H1 (cell line): ENCODE results near the gene UBASH3A. TPM values are rescaled to one million over a fixed set of nuclear protein-coding genes. Genes with fewer than 3 reads are reported as not detected.

Experiments
- CTCF ChIA-PET: fragments of 300-600 bp; sonication (Branson Sonifier 250); formaldehyde crosslinking; loops from one replicate; lab custom pipeline; 2021; ENCODE audit not compliant: partially characterized antibody; lab: Charles Lee
- POLR2A ChIA-PET: fragments of 300-600 bp; sonication (Branson Sonifier 250); formaldehyde crosslinking; loops from one replicate; lab custom pipeline; 2021; ENCODE audit warnings: inconsistent platforms; ENCODE audit not compliant: partially characterized antibody; lab: Charles Lee
- DNase-seq, 2 experiments: peaks; one replicate each; pipeline versions ENCODE4 v3.0.0 to v3.0.0-alpha.2; 2010 to 2022; ENCODE audit warnings: low spot score in 2 of 2, low read depth in 1 of 2, mixed read lengths in 1 of 2
- FAIRE-seq: peaks from 2 replicates; lab custom pipeline; 2011; peaks lifted over from hg19 to GRCh38; lab: Jason Lieb, UNC
- H2AFZ ChIP-seq: 2 replicates; pipeline ENCODE4 v1.8.1; 2012; ENCODE audit warnings: low read length, inconsistent platforms
- H2AK5ac ChIP-seq: 2 replicates; pipeline ENCODE4 v1.6.1; 2013; ENCODE audit warnings: low read depth, low read length
- H2BK120ac ChIP-seq: replicated peaks from 2 replicates; pipeline ENCODE3; 2013; ENCODE audit warnings: low read depth, low read length, inconsistent platforms
- H2BK12ac ChIP-seq: 2 replicates; pipeline ENCODE4 v1.6.1; 2013; ENCODE audit warnings: low read depth, low read length
- H2BK15ac ChIP-seq: 2 replicates; pipeline ENCODE4 v1.6.1; 2013; ENCODE audit warnings: low read length
- H2BK20ac ChIP-seq: 2 replicates; pipeline ENCODE4 v1.6.1; 2013; ENCODE audit warnings: low read length
- H2BK5ac ChIP-seq: 2 replicates; pipeline ENCODE4 v1.6.1; 2013; ENCODE audit warnings: low read depth, low read length
- H3K14ac ChIP-seq: 2 replicates; pipeline ENCODE4 v1.6.1; 2013; ENCODE audit warnings: inconsistent platforms; ENCODE audit not compliant: insufficient read length
- H3K18ac ChIP-seq: 2 replicates; pipeline ENCODE4 v1.6.1; 2013; ENCODE audit warnings: low read length; ENCODE audit errors: extremely low read depth
- H3K23ac ChIP-seq: 2 replicates; pipeline ENCODE4 v1.6.1; 2013; ENCODE audit warnings: inconsistent platforms; ENCODE audit not compliant: insufficient read length
- H3K23me2 ChIP-seq: 2 replicates; pipeline ENCODE4 v1.6.1; 2013; ENCODE audit warnings: low read depth, low read length
- H3K27ac ChIP-seq: 2 replicates; pipeline ENCODE4 v1.6.1; 2011; ENCODE audit warnings: low read depth, low read length, inconsistent platforms
- H3K27me3 ChIP-seq, 4 experiments: replicated peaks in 1 of 4; 1 replicate in 1 of 4; 2 replicates in 3 of 4; pipeline versions ENCODE4 v1.6.1 to v1.8.1; 2011 to 2013; ENCODE audit warnings: low read length in 3 of 4, mild to moderate bottlenecking in 3 of 4, inconsistent platforms in 2 of 4, mixed read lengths in 2 of 4, moderate library complexity in 1 of 4; ENCODE audit not compliant: control insufficient read depth in 3 of 4, insufficient read depth in 3 of 4; ENCODE audit errors: extremely low read depth in 1 of 4
- H3K36me3 ChIP-seq, 4 experiments: 2 replicates each; pipeline versions ENCODE4 v1.6.1 to v1.8.1; 2011 to 2013; ENCODE audit warnings: mild to moderate bottlenecking in 4 of 4, low read length in 3 of 4, moderate library complexity in 2 of 4, control low read depth in 1 of 4, inconsistent platforms in 1 of 4; ENCODE audit not compliant: insufficient read depth in 4 of 4, control insufficient read depth in 2 of 4
- H3K4ac ChIP-seq: replicated peaks from 2 replicates; pipeline ENCODE3; 2013; ENCODE audit warnings: low read length, low read depth, mixed read lengths, inconsistent platforms; ENCODE audit not compliant: insufficient read length
- H3K4me1 ChIP-seq, 4 experiments: replicated peaks in 1 of 4; 1 replicate in 1 of 4; 2 replicates in 3 of 4; pipeline versions ENCODE4 v1.6.1 to v1.8.1; 2011 to 2013; ENCODE audit warnings: low read length in 3 of 4, inconsistent platforms in 2 of 4, mixed read lengths in 1 of 4; ENCODE audit not compliant: insufficient read depth in 4 of 4, control insufficient read depth in 3 of 4
- H3K4me2 ChIP-seq, 2 experiments: 2 replicates each; pipeline versions ENCODE4 v1.6.1 to v1.8.1; 2011 to 2013; ENCODE audit warnings: low read depth in 2 of 2, low read length in 2 of 2, control low read depth in 1 of 2, inconsistent platforms in 1 of 2, mild to moderate bottlenecking in 1 of 2; ENCODE audit not compliant: insufficient read depth in 1 of 2
- H3K4me3 ChIP-seq, 4 experiments: fragments of 200-600, 300-600 bp in 1 of 4; sonication (generic), shearing (Covaris generic), sonication (Bioruptor Twin) in 1 of 4; 2 replicates each; pipeline versions ENCODE4 v1.5.1 to v1.8.1; 2011 to 2016; ENCODE audit warnings: low read length in 4 of 4, low read depth in 3 of 4, control low read depth in 2 of 4, inconsistent platforms in 2 of 4, mild to moderate bottlenecking in 2 of 4, mixed read lengths in 1 of 4, moderate library complexity in 1 of 4; ENCODE audit not compliant: insufficient read depth in 2 of 4; ENCODE audit errors: extremely low read depth in 1 of 4
- H3K56ac ChIP-seq: replicated peaks from 2 replicates; pipeline ENCODE3; 2013; ENCODE audit warnings: low read depth, mild to moderate bottlenecking, mixed read lengths, low read length, inconsistent platforms; ENCODE audit not compliant: insufficient read length
- H3K79me1 ChIP-seq: 2 replicates; pipeline ENCODE4 v1.6.1; 2013; ENCODE audit warnings: low read depth, low read length, control low read depth
- H3K79me2 ChIP-seq, 2 experiments: 2 replicates each; pipeline versions ENCODE4 v1.6.1 to v1.8.1; 2012 to 2013; ENCODE audit warnings: low read length in 2 of 2, mild to moderate bottlenecking in 2 of 2, inconsistent platforms in 1 of 2; ENCODE audit not compliant: insufficient read depth in 2 of 2, control insufficient read depth in 1 of 2
- H3K9ac ChIP-seq, 4 experiments: replicated peaks in 1 of 4; 1 replicate in 1 of 4; 2 replicates in 3 of 4; pipeline versions ENCODE4 v1.6.1 to v1.8.1; 2011 to 2013; ENCODE audit warnings: low read depth in 3 of 4, low read length in 3 of 4, control low read depth in 2 of 4, mild to moderate bottlenecking in 2 of 4, moderate library complexity in 2 of 4, inconsistent platforms in 1 of 4; ENCODE audit errors: extremely low read depth in 1 of 4
- H3K9me3 ChIP-seq, 2 experiments: 2 replicates each; pipeline versions ENCODE4 v1.6.1 to v1.8.1; 2012 to 2013; ENCODE audit warnings: mild to moderate bottlenecking in 2 of 2, moderate library complexity in 2 of 2, control low read depth in 1 of 2, inconsistent platforms in 1 of 2, low read depth in 1 of 2, low read length in 1 of 2, mixed read lengths in 1 of 2; ENCODE audit not compliant: insufficient read depth in 2 of 2
- H4K20me1 ChIP-seq, 2 experiments: replicated peaks in 1 of 2; 2 replicates each; pipeline versions ENCODE3 to v1.8.1; 2011 to 2013; ENCODE audit warnings: inconsistent platforms in 2 of 2, low read length in 2 of 2, mild to moderate bottlenecking in 1 of 2; ENCODE audit not compliant: insufficient read depth in 2 of 2, control insufficient read depth in 1 of 2
- H4K5ac ChIP-seq: 2 replicates; pipeline ENCODE4 v1.6.1; 2013; ENCODE audit warnings: low read length, low read depth, mixed read lengths, inconsistent platforms; ENCODE audit not compliant: insufficient read length
- H4K8ac ChIP-seq: 2 replicates; pipeline ENCODE4 v1.8.0; 2013; ENCODE audit warnings: mild to moderate bottlenecking, moderate library complexity, low read length, inconsistent platforms; ENCODE audit not compliant: insufficient read depth; ENCODE audit errors: extremely low read depth
- H4K91ac ChIP-seq: replicated peaks from 2 replicates; pipeline ENCODE3; 2013; ENCODE audit warnings: low read length, mixed read lengths, inconsistent platforms; ENCODE audit not compliant: insufficient read length
- CBX5 ChIP-seq: fragments of 300-800, 300-1000 bp; sonication (generic); IDR thresholded peaks from 2 replicates; pipeline ENCODE4 v1.7.1; 2016; ENCODE audit warnings: antibody characterized with exemption, low read length, low read depth
- CEBPB ChIP-seq: IDR thresholded peaks from 2 replicates; pipeline ENCODE4 v1.6.1; 2012; ENCODE audit warnings: low read depth, low read length
- PHF8 ChIP-seq: fragments of 200-600 bp; sonication (generic); conservative IDR thresholded peaks from 2 replicates; pipeline ENCODE4 v1.7.1; 2012; ENCODE audit warnings: low read depth, mild to moderate bottlenecking, inconsistent platforms, low read length, moderate library complexity
- WGBS, 2 experiments: shearing (Covaris generic) in 1 of 2; methylation state at CpG; one replicate each; pipeline versions ENCODE4 v1.1.6 to v1.1.7; 2013 to 2015; ENCODE audit warnings: low lambda C conversion rate in 2 of 2, mixed read lengths in 2 of 2, inconsistent platforms in 1 of 2, low coverage in 1 of 2, missing lambda C conversion rate in 1 of 2; ENCODE audit not compliant: insufficient replicate concordance in 2 of 2, insufficient coverage in 1 of 2, insufficient read length in 1 of 2; ENCODE audit errors: extremely low coverage in 1 of 2, missing lambda C conversion rate in 1 of 2; 5-methylcytosine and 5-hydroxymethylcytosine counted together
- polyA plus RNA-seq, 7 experiments: library from polyadenylated mRNA; depleted of rRNA in 3 of 7; stranded (reverse) in 5 of 7; unstranded in 2 of 7; fragments of >200 nt in 5 of 7; fragments of 200-250 nt in 2 of 7; gene quantifications; 1 replicate in 5 of 7; 2 replicates in 1 of 7; 4 replicates in 1 of 7; pipeline versions ENCODE4 v1.2.1 to v1.2.3, GENCODE V29; 2011 to 2013; ENCODE audit warnings: missing spikeins in 2 of 7, mixed read lengths in 2 of 7
- total RNA-seq: library from RNA; stranded (reverse); fragmentation: NEBNext Ultra II Directional; extraction: Animal tissue kit (Norgen Biotek cat#: 25700); gene quantifications from 2 replicates; pipeline ENCODE4 v1.2.1, GENCODE V29; 2021

UBASH3A gene
- total and polyA plus RNA-seq, 2 of the 8 experiments (the other 6 are each of a cell fraction or from before 2014, with no cell fraction given), result not detected

GRCh38 chr21:42454786-42455185 lies 51.1 kb downstream of the UBASH3A start:
- Histone ChIP-seq H3K23ac (no peak overlapping the region), H2BK20ac (no peak overlapping the region), H3K9ac (no peak overlapping the region), H4K20me1 (no peaks in the 10 kb centered on the region), H3K23me2 (no peaks in the 10 kb centered on the region), H3K4ac (no peak overlapping the region), H4K8ac (no peak overlapping the region), H2BK120ac (no peak overlapping the region), H2BK15ac (no peak overlapping the region), H3K18ac (no peak overlapping the region), H4K91ac (no peak overlapping the region), H3K27me3 (no peaks in the 10 kb centered on the region), H3K79me1 (no peaks in the 10 kb centered on the region), H3K27ac (no peak overlapping the region), H4K5ac (no peak overlapping the region), H3K56ac (no peak overlapping the region), H2BK12ac (no peak overlapping the region), H2AFZ (no peak overlapping the region), H3K9me3 (no peaks in the 10 kb centered on the region; a peak in 1 of 4 replicates), H3K14ac (no peak overlapping the region), H3K4me1 (peaks cover 0 to 2% (median 0%) of the 10 kb centered on the region in 4 experiments; a peak in 2 of 7 replicates), H3K4me2 (no peak overlapping the region), H2AK5ac (no peak overlapping the region), H3K36me3 (no peaks in the 10 kb centered on the region), H3K4me3 (no peak overlapping the region), H2BK5ac (no peak overlapping the region), H3K79me2 (no peaks in the 10 kb centered on the region)
- ChIA-PET CTCF (interaction anchor here (1.0 to 1.5 kb wide), 5 partner anchors 88 to 145 kb away, joined by 3 read pairs; partner anchors contain the start of gene TFF1), POLR2A (interaction anchor here (1.6 kb wide), 1 partner anchor 10 kb away, joined by 3 read pairs; no protein-coding TSS in a partner anchor)
- DNase-seq (no peak), FAIRE-seq (no peak)
- no peak for TF ChIP-seq CEBPB
- TF ChIP-seq PHF8, result no peak
- no peak for TF ChIP-seq CBX5
- WGBS, 2 experiments, result 79% methylated on average over 9 of the region's 9 CpGs; no CpG with 5 or more reads in 1 of the 2 experiments
